Psoas muscle (tissue), 8 donors: ENCODE measurements around the gene SLC20A1. TPM values are rescaled to one million over a fixed set of nuclear protein-coding genes. Genes with fewer than 3 reads are reported as not detected.

Experiments
- ATAC-seq, 4 donors: fragments of 200-7000 bp; cut with Tn5 transposase; one replicate each; pipeline ENCODE4 v1.9.1; 2020; ENCODE audit warnings: moderate library complexity in 3 of 4, mild to moderate bottlenecking in 2 of 4
- DNase-seq, 2 donors: peaks; one replicate each; pipeline ENCODE4 v3.0.0-alpha.2; 2020
- H3K27ac ChIP-seq: fragments of 200-600 bp; one replicate; pipeline ENCODE4 v1.8.0; 2022
- H3K27me3 ChIP-seq, 3 donors: fragments of 200-600 bp in 1 of 3; one replicate each; pipeline versions ENCODE4 v1.6.1 to v1.8.0; 2013 to 2022; ENCODE audit warnings: low read length in 2 of 3, mild to moderate bottlenecking in 2 of 3, moderate library complexity in 1 of 3; ENCODE audit not compliant: insufficient read depth in 3 of 3
- H3K36me3 ChIP-seq, 2 donors: fragments of 200-600 bp in 1 of 2; one replicate each; pipeline versions ENCODE4 v1.6.1 to v1.8.0; 2013 to 2022; ENCODE audit warnings: low read depth in 1 of 2, mild to moderate bottlenecking in 1 of 2, moderate library complexity in 1 of 2; ENCODE audit not compliant: insufficient read depth in 1 of 2
- H3K4me1 ChIP-seq: fragments of 200-600 bp; one replicate; pipeline ENCODE4 v1.8.0; 2022
- H3K4me3 ChIP-seq: fragments of 200-600 bp; one replicate; pipeline ENCODE4 v1.8.0; 2022; ENCODE audit warnings: mild to moderate bottlenecking
- H3K9me3 ChIP-seq: fragments of 200-600 bp; one replicate; pipeline ENCODE4 v1.8.0; 2022
- WGBS, 3 donors: extraction: QIAGEN DNeasy Blood & Tissue Kit; methylation state at CpG; one replicate each; pipeline versions ENCODE4 v1.1.6 to v1.1.7; 2013; 5-methylcytosine and 5-hydroxymethylcytosine counted together
- intact Hi-C, 2 donors: fragments of 100-400 bp; cut with DNase I; formaldehyde crosslinking; loops; one replicate each; pipeline versions ENCODE4 v1.11.0 to v1.14.2; 2022
- polyA plus RNA-seq, 3 donors: library from polyadenylated mRNA; stranded (reverse); fragments of 200-250 nt; gene quantifications; one replicate each; pipeline ENCODE4 v1.2.3, GENCODE V29; 2013
- total RNA-seq, 4 donors: library from RNA; stranded (reverse); fragmentation: NEBNext Ultra II Directional in 2 of 4; extraction: Animal tissue kit (Norgen Biotek cat#: 25700) in 2 of 4; gene quantifications; one replicate each; pipeline versions ENCODE4 v1.2.1 to v1.2.4, GENCODE V29; 2021 to 2023
- TF ChIP-seq, protein P1 (sequence below): fragments of 200-600 bp; IDR thresholded peaks from one replicate; pipeline ENCODE4 v1.8.0; 2022; ENCODE audit warnings: antibody characterized with exemption
- donor health status: healthy with polysubstance abuse.
- donor health status: DM: no; HTN: no; CAD: no; lungs with moderate emphysema.
- donor health status: Bipolar disorder and iron deficiency.
- donor health status: healthy.
- donor health status: DM: yes; HTN: yes; CAD: no.
- donor health status: DM: no; HTN: no; CAD: no.
- donor health status: DM: no; HTN: no; CAD: no.
- donor health status: DM: yes; HTN: yes; CAD: no.

Gene SLC20A1
- total and polyA plus RNA-seq, 7 donors: 11.1 to 37.1 (median 16.0) TPM

DNA sequence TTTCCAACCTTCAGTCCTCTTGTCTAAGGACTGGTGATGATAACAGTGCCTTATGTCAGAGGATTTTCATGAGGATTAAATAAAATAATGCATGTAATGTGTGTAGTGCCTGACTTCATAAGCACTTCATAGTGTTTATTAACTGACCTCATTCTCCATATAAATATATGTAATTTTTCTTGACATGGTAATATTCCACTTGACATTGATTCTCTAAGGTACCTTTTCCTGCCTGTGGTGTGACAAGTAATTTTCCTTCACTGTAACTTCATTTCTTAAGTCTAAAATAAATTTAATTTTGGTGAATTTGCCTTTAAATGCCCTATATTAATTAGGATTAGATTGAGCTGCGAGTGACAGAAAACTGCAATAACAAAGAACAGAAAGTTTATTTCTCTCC, 27.3 kb downstream of the SLC20A1 start:
- ATAC-seq: no peak
- DNase-seq: no peak
- 97 to 100% (median 98%) methylated on average over 1 of the region's 1 CpG for WGBS, 3 donors
- Histone ChIP-seq H3K36me3 (no peaks in the 10 kb centered on the region), H3K9me3 (no peaks in the 10 kb centered on the region), H3K27ac (no peak overlapping the region), H3K4me3 (no peak overlapping the region), H3K27me3 (no peaks in the 10 kb centered on the region), H3K4me1 (no peaks in the 10 kb centered on the region)
- TF ChIP-seq, protein P1, sequence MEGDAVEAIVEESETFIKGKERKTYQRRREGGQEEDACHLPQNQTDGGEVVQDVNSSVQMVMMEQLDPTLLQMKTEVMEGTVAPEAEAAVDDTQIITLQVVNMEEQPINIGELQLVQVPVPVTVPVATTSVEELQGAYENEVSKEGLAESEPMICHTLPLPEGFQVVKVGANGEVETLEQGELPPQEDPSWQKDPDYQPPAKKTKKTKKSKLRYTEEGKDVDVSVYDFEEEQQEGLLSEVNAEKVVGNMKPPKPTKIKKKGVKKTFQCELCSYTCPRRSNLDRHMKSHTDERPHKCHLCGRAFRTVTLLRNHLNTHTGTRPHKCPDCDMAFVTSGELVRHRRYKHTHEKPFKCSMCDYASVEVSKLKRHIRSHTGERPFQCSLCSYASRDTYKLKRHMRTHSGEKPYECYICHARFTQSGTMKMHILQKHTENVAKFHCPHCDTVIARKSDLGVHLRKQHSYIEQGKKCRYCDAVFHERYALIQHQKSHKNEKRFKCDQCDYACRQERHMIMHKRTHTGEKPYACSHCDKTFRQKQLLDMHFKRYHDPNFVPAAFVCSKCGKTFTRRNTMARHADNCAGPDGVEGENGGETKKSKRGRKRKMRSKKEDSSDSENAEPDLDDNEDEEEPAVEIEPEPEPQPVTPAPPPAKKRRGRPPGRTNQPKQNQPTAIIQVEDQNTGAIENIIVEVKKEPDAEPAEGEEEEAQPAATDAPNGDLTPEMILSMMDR: no peak
- intact Hi-C loops: no loop called here

DNA sequence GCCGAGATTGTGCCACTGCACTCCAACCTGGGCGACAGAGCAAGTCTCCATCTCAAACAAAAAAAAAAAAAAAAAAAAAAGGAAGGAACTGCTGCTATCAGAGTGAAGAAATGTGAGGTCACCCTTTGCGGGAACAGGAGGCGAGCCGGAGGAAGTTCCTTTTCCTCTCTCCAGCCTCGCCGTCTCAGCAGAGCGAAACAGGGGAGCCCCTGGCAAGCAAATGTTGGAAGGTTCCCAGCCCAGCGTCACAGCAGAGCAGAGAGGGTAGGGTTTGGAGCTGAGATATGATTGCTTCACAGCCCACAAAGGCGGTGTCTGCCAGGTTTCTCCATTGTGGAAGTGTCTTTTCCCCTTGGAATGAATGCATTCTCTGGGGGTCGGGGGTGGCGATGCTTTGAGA, 28.5 kb downstream of the SLC20A1 start:
- Histone ChIP-seq H3K4me1 (peaks cover 2% of the 10 kb centered on the region), H3K27ac (no peak overlapping the region), H3K9me3 (no peaks in the 10 kb centered on the region), H3K36me3 (no peaks in the 10 kb centered on the region), H3K4me3 (no peak overlapping the region), H3K27me3 (no peaks in the 10 kb centered on the region)
- DNase-seq (peak; percentile 62 to 75), ATAC-seq (peak in 3 of 4 donors; percentile 45 to 54 (median 53))
- intact Hi-C loops: no loop called here
- TF ChIP-seq, protein P1: no peak
- WGBS, 3 donors: 65 to 73% (median 72%) methylated on average over 12 of the region's 12 CpGs

DNA sequence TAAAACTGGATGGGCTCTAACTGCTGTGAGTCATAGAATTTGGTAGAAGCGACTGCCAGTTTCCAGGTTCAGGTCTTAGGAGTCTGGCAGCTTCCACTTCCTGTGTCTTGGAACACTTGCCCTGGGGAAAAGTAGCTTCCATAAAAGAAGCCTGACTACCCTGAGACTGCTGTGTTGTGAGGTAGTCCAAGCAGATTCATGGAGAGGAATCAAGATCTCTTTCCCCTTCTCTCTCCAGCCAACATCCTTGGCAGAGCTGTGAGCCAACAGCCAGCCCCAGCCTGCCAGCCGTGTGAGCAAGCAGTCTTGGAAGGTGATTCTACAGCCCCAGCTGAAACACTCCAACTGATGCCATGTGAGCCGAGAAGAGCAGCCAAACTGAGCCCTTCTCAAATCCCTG, 33.7 kb downstream of the SLC20A1 start:
- intact Hi-C loops: no loop called here
- H3K27me3 ChIP-seq: no peaks in the 10 kb centered on the region
- peaks cover 20% of the 10 kb centered on the region for H3K4me1 ChIP-seq
- TF ChIP-seq, protein P1: no peak
- no peaks in the 10 kb centered on the region for H3K36me3 ChIP-seq
- H3K4me3 ChIP-seq: no peak overlapping the region
- DNase-seq (peak; percentile 34 to 80), ATAC-seq (peak; percentile 79 to 97 (median 94))
- peak overlapping the region; percentile 66 for H3K27ac ChIP-seq
- H3K9me3 ChIP-seq: peaks cover 3% of the 10 kb centered on the region
- 13 to 19% (median 19%) methylated on average over 3 of the region's 3 CpGs for WGBS, 3 donors

DNA sequence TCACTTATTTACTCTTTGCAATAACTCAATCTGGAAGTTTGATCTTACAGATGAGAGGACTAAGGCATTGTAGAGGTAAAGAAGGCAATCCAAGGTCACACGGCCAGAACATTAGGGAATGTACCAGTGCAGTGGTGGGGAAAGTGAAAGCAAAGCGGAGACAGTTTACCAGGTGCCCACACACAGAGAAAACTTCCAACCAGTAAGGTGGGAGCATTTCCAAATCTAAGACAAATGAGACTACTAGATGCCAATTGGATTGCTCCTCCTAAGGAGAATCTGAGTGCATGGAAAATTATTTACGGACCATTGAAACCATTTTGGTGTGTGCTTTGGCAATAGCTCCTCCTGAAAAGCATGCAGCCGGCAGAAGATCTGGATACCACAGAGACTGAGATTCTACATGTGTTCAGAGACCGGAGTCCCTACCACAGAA, 34.9 kb downstream of the SLC20A1 start:
- 24 to 42% (median 25%) methylated on average over 5 of the region's 5 CpGs for WGBS, 3 donors
- TF ChIP-seq, protein P1: no peak
- peak overlapping the region; percentile 42 for H3K4me3 ChIP-seq

DNA sequence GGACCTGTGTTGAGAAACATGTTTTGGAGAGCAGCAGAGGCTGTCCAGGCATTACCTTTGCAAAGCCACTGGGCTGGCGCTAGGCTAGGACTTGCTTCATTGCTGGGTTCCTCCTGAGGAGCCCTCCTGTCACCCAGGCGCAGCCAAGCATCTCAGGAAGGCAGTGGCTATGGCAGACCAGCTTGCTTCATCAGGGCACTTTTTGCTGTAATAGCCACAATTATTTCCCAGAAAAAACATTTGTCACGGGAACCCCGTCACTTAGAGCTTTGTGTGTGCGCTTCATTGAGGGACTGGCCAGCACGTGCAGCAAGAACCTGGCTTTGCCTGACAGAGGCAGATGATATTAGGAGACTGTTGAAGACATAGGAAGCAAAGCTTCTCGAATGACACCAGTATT, 36.4 kb downstream of the SLC20A1 start:
- DNase-seq: no peak
- intact Hi-C loops: loop anchor here in 1 of 2 donors (5.0 kb wide), 1 partner anchor 40 kb away; no protein-coding TSS in a partner anchor
- Histone ChIP-seq H3K4me1 (peaks cover 25% of the 10 kb centered on the region), H3K36me3 (no peaks in the 10 kb centered on the region), H3K9me3 (peaks cover 3% of the 10 kb centered on the region), H3K27ac (no peak overlapping the region), H3K4me3 (no peak overlapping the region), H3K27me3 (no peaks in the 10 kb centered on the region)
- TF ChIP-seq, protein P1: no peak
- 72 to 81% (median 73%) methylated on average over 7 of the region's 7 CpGs for WGBS, 3 donors
- no peak for ATAC-seq

More for the DNA sequence above, 34.9 kb downstream of the SLC20A1 start:
- H3K9me3 ChIP-seq: peaks cover 3% of the 10 kb centered on the region
- no peaks in the 10 kb centered on the region for H3K27me3 ChIP-seq
- peak overlapping the region; percentile 66 for H3K27ac ChIP-seq
- intact Hi-C loops: loop anchor here in 1 of 2 donors (5.0 kb wide), 1 partner anchor 38 kb away; no protein-coding TSS in a partner anchor
- ATAC-seq (peak in 2 of 4 donors; percentile 42 to 48), DNase-seq (no peak)
- H3K36me3 ChIP-seq: no peaks in the 10 kb centered on the region
- H3K4me1 ChIP-seq: peaks cover 25% of the 10 kb centered on the region
